Measurements from ENCODE around the gene TARDBP.
"Not testable (repeated sequence)": the region's sequence is repeated elsewhere in the genome, so short reads cannot be mapped to it uniquely, and the experiment has no call there.

TARDBP gene

DNA sequence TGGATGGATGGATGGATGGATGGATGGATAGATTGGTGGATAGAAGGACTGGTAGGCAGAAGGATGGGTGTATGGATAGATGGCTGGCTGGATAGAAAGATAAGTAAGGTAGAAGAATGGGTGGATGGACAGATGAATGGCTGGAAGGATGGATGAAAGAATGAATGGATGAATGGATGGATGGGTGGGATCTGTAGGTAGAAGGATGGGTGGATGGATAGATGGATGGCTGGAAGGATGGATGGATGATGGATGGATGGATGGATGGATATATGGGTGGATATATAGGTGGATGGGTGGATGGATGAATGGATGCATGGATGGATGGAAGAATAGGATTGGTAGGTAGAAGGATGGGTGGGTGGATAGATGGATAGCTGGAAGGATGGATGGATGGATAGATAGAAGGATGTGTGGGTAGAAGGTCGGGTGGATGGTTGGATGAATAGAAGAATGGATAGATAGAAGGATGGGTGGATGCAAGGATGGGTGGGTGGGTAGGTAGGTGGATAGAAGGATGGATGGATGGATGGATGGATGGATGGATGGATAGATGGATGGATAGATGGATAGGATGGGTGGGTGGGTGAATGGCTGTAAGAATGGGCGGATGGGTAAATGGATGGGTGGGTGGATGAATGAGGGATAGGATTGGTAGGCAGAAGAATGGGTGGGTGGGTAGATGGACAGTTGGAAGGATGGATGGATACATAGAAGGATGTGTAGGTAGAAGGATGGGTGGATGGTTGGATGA, 27.1 kb downstream of the TARDBP start:
- DNase-seq (ENCODE audit: extremely low spot score): no peak
- POLR2A ChIA-PET: no interaction called here
- CTCF ChIA-PET: interaction anchor here (1.5 to 7.9 kb wide), 12 partner anchors 10 to 669 kb away, joined by 3 to 248 read pairs (median 22); partner anchors contain the start of genes FBXO2, FBXO44 and SRM
- TF ChIP-seq, protein P1, sequence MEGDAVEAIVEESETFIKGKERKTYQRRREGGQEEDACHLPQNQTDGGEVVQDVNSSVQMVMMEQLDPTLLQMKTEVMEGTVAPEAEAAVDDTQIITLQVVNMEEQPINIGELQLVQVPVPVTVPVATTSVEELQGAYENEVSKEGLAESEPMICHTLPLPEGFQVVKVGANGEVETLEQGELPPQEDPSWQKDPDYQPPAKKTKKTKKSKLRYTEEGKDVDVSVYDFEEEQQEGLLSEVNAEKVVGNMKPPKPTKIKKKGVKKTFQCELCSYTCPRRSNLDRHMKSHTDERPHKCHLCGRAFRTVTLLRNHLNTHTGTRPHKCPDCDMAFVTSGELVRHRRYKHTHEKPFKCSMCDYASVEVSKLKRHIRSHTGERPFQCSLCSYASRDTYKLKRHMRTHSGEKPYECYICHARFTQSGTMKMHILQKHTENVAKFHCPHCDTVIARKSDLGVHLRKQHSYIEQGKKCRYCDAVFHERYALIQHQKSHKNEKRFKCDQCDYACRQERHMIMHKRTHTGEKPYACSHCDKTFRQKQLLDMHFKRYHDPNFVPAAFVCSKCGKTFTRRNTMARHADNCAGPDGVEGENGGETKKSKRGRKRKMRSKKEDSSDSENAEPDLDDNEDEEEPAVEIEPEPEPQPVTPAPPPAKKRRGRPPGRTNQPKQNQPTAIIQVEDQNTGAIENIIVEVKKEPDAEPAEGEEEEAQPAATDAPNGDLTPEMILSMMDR (IDR thresholded peaks at IDR 0.05; ENCODE audit: control extremely low read depth, extremely low read depth, low read depth, missing control alignments): no peak

DNA sequence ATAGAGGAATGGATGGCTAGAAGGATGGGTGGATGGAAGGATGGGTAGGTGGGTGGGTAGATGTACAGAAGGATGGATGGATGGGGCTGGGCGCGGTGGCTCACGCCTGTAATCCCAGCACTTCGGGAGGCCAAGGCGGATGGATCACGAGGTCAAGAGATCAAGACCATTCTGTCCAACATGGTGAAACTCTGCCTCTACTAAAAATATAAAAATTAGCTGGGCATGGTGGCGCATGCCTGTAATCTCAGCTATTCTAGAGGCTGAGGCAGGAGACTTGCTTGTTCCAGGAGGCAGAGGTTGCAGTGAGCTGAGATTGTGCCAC, 27.6 kb downstream of the TARDBP start:
- DNase-seq (ENCODE audit: extremely low spot score); POLR2A ChIA-PET: not testable (repeated sequence)
- CTCF ChIA-PET: interaction anchor here (4.3 to 7.9 kb wide), 2 partner anchors 22 to 607 kb away, joined by 63 to 248 read pairs; partner anchors contain the start of genes FBXO2, FBXO44 and SRM

DNA sequence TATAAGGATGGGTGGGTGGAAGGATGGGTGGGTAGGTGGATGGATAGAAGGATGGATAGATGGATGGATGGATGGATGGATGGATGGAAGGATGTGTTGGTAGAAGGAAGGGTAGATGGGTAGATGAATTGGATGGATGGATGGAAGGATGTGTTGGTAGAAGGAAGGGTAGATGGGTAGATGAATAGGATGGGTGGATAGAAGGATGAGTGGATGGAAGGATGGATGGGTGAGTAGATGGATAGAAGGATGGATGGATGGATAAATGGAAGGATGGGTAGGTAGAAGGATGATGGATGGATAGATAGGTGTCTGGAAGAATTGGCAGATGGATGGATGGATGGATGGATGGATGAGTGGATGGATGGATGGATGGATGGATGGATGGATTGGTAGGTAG, 28.6 kb downstream of the TARDBP start:
- CTCF ChIA-PET: interaction anchor here (7.9 kb wide), 1 partner anchor 606 kb away, joined by 248 read pairs; the partner anchor contains the start of genes FBXO2 and FBXO44
- POLR2A ChIA-PET: interaction anchor here (0.6 kb wide), 1 partner anchor 598 kb away, joined by 13 read pairs; no protein-coding TSS in a partner anchor
- TF ChIP-seq, protein P1 (IDR thresholded peaks at IDR 0.05; ENCODE audit: control extremely low read depth, extremely low read depth, low read depth, missing control alignments): no peak
- DNase-seq (ENCODE audit: extremely low spot score): no peak

DNA sequence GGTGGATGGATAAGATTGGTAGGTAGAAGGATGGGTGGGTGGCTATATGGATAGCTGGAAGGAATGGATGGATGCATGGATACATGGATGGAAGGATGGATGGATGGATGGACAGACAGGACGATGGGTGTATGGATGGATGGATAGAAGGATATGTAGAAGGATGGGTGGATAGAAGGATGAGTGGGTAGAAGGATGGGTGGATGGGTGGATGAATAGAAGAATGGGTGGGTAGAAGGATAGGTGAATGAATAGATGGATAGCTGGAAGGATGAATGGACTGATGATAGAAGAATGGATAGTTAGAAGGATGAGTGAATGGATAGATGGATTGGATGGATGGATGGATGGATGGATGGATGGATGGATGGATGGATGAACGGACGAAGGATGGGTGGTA, 29.6 kb downstream of the TARDBP start:
- TF ChIP-seq, protein P1 (IDR thresholded peaks at IDR 0.05; ENCODE audit: control extremely low read depth, extremely low read depth, low read depth, missing control alignments): no peak
- ChIA-PET POLR2A (no interaction called here), CTCF (no interaction called here)
- no peak for DNase-seq (ENCODE audit: extremely low spot score)

DNA sequence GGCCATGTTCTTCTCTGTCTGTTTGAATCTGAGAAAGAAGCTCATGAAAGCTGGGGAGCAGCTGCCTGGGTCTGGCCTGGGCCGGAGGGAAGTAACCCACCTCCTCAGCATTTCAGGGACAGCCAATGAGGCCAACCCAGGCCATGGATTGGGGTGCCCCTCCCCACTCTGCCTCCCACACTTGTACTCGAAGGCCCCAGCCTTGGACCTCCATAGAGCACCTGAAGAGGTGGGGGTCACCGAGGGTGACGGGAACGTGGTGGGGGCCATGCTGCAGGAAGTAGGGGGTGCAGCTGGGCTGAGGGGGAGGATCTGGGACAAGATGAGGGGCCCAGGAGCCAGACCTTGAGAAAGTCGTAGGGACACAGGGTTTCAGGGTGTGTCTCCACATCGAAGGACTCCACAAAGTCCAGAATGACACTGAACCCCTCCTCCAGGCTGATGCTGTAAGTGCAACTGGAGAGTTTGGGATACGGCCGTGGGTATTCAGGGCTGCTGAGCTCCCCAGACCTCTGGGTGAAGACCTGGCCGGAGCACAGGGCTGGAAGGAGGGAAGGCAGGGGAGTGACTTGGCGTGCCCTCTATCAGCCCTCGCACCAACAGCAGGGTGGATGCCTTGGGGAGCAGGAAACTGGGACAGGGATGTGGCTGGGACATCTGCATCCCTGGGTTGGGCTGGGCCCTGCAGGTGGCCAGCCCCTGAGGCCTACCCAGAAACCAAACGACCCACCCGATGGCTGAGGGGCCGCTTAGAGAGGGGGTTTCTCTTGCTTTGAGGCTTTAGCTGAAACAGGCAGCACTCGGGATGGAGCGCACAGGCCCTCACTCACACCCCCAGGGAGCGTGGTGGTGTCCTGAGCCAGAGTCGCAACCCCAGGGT, 30.8 kb downstream of the TARDBP start:
- DNase-seq (ENCODE audit: extremely low spot score): no peak
- ChIA-PET POLR2A (no interaction called here), CTCF (interaction anchor here (1.1 to 1.4 kb wide), 2 partner anchors 70 to 603 kb away, joined by 3 read pairs; no protein-coding TSS in a partner anchor)
- TF ChIP-seq, protein P1 (IDR thresholded peaks at IDR 0.05; ENCODE audit: control extremely low read depth, extremely low read depth, low read depth, missing control alignments): no peak

DNA sequence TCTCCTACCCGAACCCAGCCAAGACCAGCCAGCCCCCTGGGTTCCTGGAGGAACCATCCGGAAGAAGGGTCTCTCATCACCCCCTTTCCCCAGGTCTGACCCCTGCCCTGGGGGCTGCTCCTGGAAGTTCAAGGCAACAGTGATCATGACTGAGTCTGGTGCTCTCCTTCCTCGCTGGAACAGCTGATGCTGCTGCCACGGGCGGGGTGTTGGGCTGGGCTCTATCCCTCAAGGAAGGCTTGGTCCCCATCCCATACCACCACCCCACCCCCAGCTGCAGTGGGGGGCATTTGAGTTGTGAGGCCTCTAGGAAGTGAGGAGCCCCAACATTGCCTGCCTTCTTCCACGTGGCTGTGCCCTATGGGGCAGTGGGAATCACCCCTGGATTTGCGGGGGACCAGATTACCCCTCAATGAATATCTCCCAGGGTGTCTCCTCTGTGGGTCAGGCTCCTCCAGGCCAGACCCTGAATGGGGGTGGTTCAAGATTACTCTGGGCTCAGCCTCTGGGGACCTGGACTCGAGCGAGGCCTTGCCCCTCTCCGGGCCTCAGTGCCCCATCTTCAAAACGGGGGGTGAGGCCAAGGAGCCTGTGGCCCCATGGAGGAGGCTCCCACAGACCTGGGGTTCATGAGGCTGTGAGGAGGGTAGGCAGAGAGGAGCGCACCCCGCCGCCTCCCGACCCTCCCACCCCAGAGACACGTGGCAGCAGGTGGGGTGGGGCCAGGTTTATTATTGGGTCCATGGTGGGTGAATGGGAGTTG, 31.8 kb downstream of the TARDBP start:
- POLR2A ChIA-PET: interaction anchor here (0.5 kb wide), 1 partner anchor 221 kb away, joined by 4 read pairs; no protein-coding TSS in a partner anchor
- CTCF ChIA-PET: interaction anchor here (1.4 kb wide), 1 partner anchor 69 kb away, joined by 3 read pairs; no protein-coding TSS in a partner anchor
- TF ChIP-seq, protein P1 (IDR thresholded peaks at IDR 0.05; ENCODE audit: control extremely low read depth, extremely low read depth, low read depth, missing control alignments): no peak
- no peak for DNase-seq (ENCODE audit: extremely low spot score)

Data from GM10248 (cell line).